Small intestine (tissue), 16 donors: ENCODE measurements around the gene TDO2. TPM values are rescaled to one million over a fixed set of nuclear protein-coding genes. Genes with fewer than 3 reads are reported as not detected.

Experiments used
- DNase-seq, 2 donors: peaks; one replicate each; pipeline versions ENCODE4 v3.0.0 to v3.0.0-alpha.2; 2013
- FAIRE-seq: peaks from 2 replicates; lab custom pipeline; 2012; peaks lifted over from hg19 to GRCh38; lab: Jason Lieb, UNC
- H3K27ac ChIP-seq, 3 donors: one replicate each; pipeline ENCODE4 v1.5.1; 2013; ENCODE audit warnings: low read length in 2 of 3, mild to moderate bottlenecking in 2 of 3, control low read depth in 1 of 3, inconsistent platforms in 1 of 3, low read depth in 1 of 3, moderate library complexity in 1 of 3
- H3K27me3 ChIP-seq, 3 donors: one replicate each; pipeline ENCODE4 v1.6.1; 2013; ENCODE audit warnings: low read length in 3 of 3, inconsistent platforms in 1 of 3; ENCODE audit not compliant: control insufficient read depth in 3 of 3, insufficient read depth in 3 of 3
- H3K36me3 ChIP-seq, 3 donors: one replicate each; pipeline ENCODE4 v1.6.1; 2013; ENCODE audit warnings: low read length in 3 of 3, inconsistent platforms in 1 of 3, low read depth in 1 of 3, mild to moderate bottlenecking in 1 of 3, moderate library complexity in 1 of 3; ENCODE audit not compliant: control insufficient read depth in 3 of 3, insufficient read depth in 2 of 3
- H3K4me1 ChIP-seq, 3 donors: one replicate each; pipeline ENCODE4 v1.6.1; 2013; ENCODE audit warnings: low read length in 2 of 3, inconsistent platforms in 1 of 3, low read depth in 1 of 3, mild to moderate bottlenecking in 1 of 3, moderate library complexity in 1 of 3; ENCODE audit not compliant: control insufficient read depth in 3 of 3, insufficient read depth in 2 of 3
- H3K4me3 ChIP-seq, 3 donors: one replicate each; pipeline ENCODE4 v1.5.1; 2013; ENCODE audit warnings: low read length in 3 of 3, control low read depth in 1 of 3, inconsistent platforms in 1 of 3, low read depth in 1 of 3, mild to moderate bottlenecking in 1 of 3, moderate library complexity in 1 of 3
- H3K9me3 ChIP-seq, 2 donors: one replicate each; pipeline ENCODE4 v1.6.1; 2013; ENCODE audit warnings: low read depth in 1 of 2, low read length in 1 of 2; ENCODE audit not compliant: control insufficient read depth in 2 of 2, insufficient read depth in 1 of 2
- WGBS, 3 donors: extraction: QIAGEN DNeasy Blood & Tissue Kit; methylation state at CpG; one replicate each; pipeline ENCODE4 v1.1.7; 2013; 5-methylcytosine and 5-hydroxymethylcytosine counted together
- long read RNA-seq, 10 donors: transcript quantifications; one replicate each; lab custom pipeline, GENCODE V29; 2026
- polyA plus RNA-seq, 4 donors: library from polyadenylated mRNA; stranded (reverse) in 3 of 4; unstranded in 1 of 4; fragments of 200-250 nt in 3 of 4; fragments of 120-200 nt in 1 of 4; gene quantifications; one replicate each; pipeline versions ENCODE4 v1.2.1 to v1.2.3, GENCODE V29; 2013
- donor health status: healthy with polysubstance abuse.
- donor health status: control.
- donor health status: control.
- donor health status: Bipolar disorder and iron deficiency.
- donor health status: healthy.

Gene TDO2
- 10 to 100 TPM in 1 of 4 donors, 1 to 10 TPM in 2, under 1 TPM in 1; 0.75 to 22.3 (median 2.2) TPM for polyA plus RNA-seq
- long read RNA-seq, donor 1, transcript TDO2-208 (12 exons, 1,701 nt) = major isoform, 6 of 35 reads
- long read RNA-seq, donor 1, transcript TDO2-205 (3 exons, 935 nt) = minor isoform, 5 of 35 reads
- long read RNA-seq, donor 1, partial matches to known transcripts = 24 of 35 reads
- long read RNA-seq, donor 1, other reads (novel, unspliced or antisense) = 0 of 35 reads
- long read RNA-seq, donor 2, partial matches to known transcripts = 0 of 4 reads
- long read RNA-seq, donor 2, other reads (novel, unspliced or antisense) = 0 of 4 reads
- long read RNA-seq, donor 3, partial matches to known transcripts = 0 of 1 reads
- long read RNA-seq, donor 3, other reads (novel, unspliced or antisense) = 0 of 1 reads
- long read RNA-seq, donor 4 = 0 reads
- long read RNA-seq, donor 5, partial matches to known transcripts = 0 of 2 reads
- long read RNA-seq, donor 5, other reads (novel, unspliced or antisense) = 0 of 2 reads
- long read RNA-seq, donor 6 = 0 reads
- long read RNA-seq, donor 7 = 0 reads
- long read RNA-seq, donor 8 = 0 reads
- long read RNA-seq, donor 9, partial matches to known transcripts = 0 of 1 reads
- long read RNA-seq, donor 9, other reads (novel, unspliced or antisense) = 0 of 1 reads
- long read RNA-seq, donor 10, partial matches to known transcripts = 0 of 2 reads
- long read RNA-seq, donor 10, other reads (novel, unspliced or antisense) = 0 of 2 reads

GRCh38 chr4:155903453-155903852 lies at the start of gene TDO2:
Gene TDO2, plus strand, starts transcription at chr4:155903696. Its CDS starts 63 bp downstream, at chr4:155903759.
- FAIRE-seq (no peak), DNase-seq (no peak)
- Histone ChIP-seq H3K27ac (no peak within 1 kb of the TSS), H3K4me1 (peaks cover 0 to 19% (median 4%) of the 10 kb centered on the region in 3 donors), H3K4me3 (no peak within 1 kb of the TSS), H3K9me3 (peaks cover 0 to under 1% of the 10 kb centered on the region in 2 donors), H3K36me3 (no peaks in the 10 kb centered on the region), H3K27me3 (no peaks in the 10 kb centered on the region)
- 17 to 57% (median 35%) methylated on average over 1 of the region's 1 CpG for WGBS, 3 donors

DNA sequence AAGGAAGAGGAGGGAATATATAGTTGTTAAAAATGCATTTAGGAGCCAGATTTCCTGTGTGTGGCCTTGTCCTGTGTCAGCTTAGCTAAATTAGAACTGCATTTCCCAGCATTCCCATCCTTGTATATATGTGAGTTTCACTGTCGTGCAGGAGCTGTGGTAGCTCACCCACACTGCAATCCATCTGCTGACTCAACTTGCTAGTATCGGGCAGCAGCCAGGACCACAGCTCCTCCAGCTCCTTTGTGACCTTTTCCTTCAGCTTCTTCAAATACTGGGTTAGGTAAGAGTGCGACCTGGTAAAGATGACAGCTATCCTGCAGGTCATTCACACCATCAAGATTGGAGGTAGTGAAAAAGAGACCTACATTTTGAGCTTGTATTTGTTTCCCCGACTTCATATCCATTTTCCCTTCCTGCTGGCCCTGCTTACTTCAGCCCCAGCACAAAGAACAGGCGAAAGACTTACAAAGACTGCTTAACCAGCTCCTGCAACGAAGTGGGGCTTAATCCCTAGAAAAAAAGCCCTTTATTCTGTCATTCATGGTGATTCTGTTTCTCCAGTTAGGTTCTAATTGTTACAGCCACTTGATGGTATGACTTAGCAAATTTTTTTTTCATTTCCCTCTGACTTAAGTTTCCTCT lies 48.8 kb upstream of the TDO2 start:
- DNase-seq (no peak), FAIRE-seq (no peak)
- no peaks in the 10 kb centered on the region for H3K36me3 ChIP-seq
- H3K27me3 ChIP-seq = no peaks in the 10 kb centered on the region
- H3K4me3 ChIP-seq = no peak overlapping the region
- WGBS, 3 donors = 67 to 73% (median 70%) methylated on average over 6 of the region's 6 CpGs
- no peak overlapping the region for H3K27ac ChIP-seq
- H3K9me3 ChIP-seq = no peaks in the 10 kb centered on the region
- H3K4me1 ChIP-seq = no peaks in the 10 kb centered on the region

GRCh38 chr4:155855897-155856296 lies 47.6 kb upstream of the TDO2 start:
- 66 to 82% (median 70%) methylated on average over 2 of the region's 2 CpGs for WGBS, 3 donors
- Histone ChIP-seq H3K27ac (no peak overlapping the region), H3K4me3 (no peak overlapping the region), H3K27me3 (no peaks in the 10 kb centered on the region), H3K36me3 (no peaks in the 10 kb centered on the region), H3K4me1 (no peaks in the 10 kb centered on the region), H3K9me3 (no peaks in the 10 kb centered on the region)
- FAIRE-seq (no peak), DNase-seq (no peak)

- FAIRE-seq (no peak), DNase-seq (no peak)
- H3K36me3 ChIP-seq = no peaks in the 10 kb centered on the region
- WGBS, 3 donors = 4 to 47% (median 8%) methylated on average over 1 of the region's 1 CpG
- no peaks in the 10 kb centered on the region for H3K27me3 ChIP-seq
- no peak within 1 kb of the TSS for H3K4me3 ChIP-seq
- H3K9me3 ChIP-seq = peaks cover 0 to 7% of the 10 kb centered on the region in 2 donors
- no peak within 1 kb of the TSS for H3K27ac ChIP-seq
- no peaks in the 10 kb centered on the region for H3K4me1 ChIP-seq
These were observed 37.3 kb upstream of the TDO2 start, which contains the start of gene ASIC5 for GRCh38 chr4:155866177-155866576. Gene ASIC5, minus strand, starts transcription at chr4:155866277. Its CDS starts 51 bp downstream, at chr4:155866226.

DNA sequence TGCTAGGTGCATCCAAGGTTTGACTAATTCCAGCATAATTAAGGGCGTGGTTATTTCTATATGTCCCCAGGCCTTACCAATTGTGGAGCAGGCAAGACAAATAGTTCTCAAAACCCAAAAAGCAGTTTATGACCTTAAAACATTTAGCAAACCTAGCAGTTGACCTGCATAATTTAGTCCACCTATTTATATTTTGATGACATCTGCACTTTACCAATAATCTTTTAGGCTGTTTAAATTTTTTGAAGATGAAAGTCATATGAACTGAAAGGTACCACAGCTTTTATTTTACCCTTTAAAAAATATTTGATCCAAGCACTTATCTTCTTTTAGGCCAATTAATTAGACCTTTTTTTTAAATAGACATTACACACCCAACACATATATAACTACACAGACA lies 27.6 kb upstream of the TDO2 start:
- H3K27me3 ChIP-seq = no peaks in the 10 kb centered on the region
- peaks cover 0 to 26% of the 10 kb centered on the region in 2 donors for H3K9me3 ChIP-seq
- FAIRE-seq (no peak), DNase-seq (no peak)
- no peaks in the 10 kb centered on the region for H3K36me3 ChIP-seq
- H3K4me3 ChIP-seq = no peak overlapping the region
- H3K4me1 ChIP-seq = no peaks in the 10 kb centered on the region
- WGBS, 3 donors = 78 to 83% (median 79%) methylated on average over 1 of the region's 1 CpG
- no peak overlapping the region for H3K27ac ChIP-seq

DNA sequence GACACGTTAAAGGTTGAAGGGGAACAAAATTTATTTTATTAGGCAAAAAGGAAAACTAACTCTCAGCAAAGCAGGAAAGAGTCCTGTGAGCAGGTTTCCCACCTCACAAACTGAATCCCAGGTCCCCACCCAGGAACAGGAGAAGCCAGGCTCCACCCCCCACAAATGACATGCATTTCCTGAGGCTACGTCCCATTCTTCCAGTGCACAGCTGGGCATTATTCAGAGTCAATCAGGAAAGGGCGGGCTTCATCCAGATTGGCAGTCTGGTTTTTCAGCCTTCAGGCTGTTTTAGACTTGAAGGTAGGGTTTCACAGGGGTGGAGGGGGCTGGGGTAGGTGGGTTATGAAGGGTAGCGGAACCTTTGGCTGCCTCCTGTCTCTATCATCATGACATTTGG lies 25.5 kb upstream of the TDO2 start:
- H3K4me1 ChIP-seq = no peaks in the 10 kb centered on the region
- no peak for FAIRE-seq
- WGBS, 3 donors = 86 to 91% (median 86%) methylated on average over 4 of the region's 4 CpGs

DNA sequence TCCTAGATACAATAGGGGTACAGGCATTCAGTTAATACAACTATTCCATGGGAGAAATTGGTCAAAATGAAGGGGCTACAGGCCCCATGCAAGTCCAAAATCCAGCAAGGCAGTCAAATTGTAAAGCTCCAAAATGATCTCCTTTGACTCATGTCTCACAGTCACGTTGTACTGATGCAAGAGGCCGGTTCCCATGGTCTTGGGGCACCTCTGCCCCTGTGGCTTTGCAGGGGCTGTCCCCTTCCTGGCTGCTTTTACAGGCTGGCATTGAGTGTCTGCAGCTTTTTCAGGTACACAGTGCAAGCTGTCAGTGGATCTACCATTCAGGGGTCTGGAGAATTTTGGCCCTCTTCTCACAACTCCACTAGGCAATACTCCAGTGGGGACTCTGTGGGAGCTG lies 24.9 kb upstream of the TDO2 start:
- Histone ChIP-seq H3K4me3 (no peak overlapping the region), H3K27me3 (no peaks in the 10 kb centered on the region), H3K4me1 (no peaks in the 10 kb centered on the region), H3K27ac (no peak overlapping the region), H3K36me3 (no peaks in the 10 kb centered on the region), H3K9me3 (peaks cover 0 to 22% of the 10 kb centered on the region in 2 donors)
- 27 to 34% (median 28%) methylated on average over 2 of the region's 2 CpGs for WGBS, 3 donors
- no peak for FAIRE-seq
- peak in 1 of 2 donors; percentile 21 for DNase-seq

More for the DNA sequence above, 25.5 kb upstream of the TDO2 start:
- H3K27ac ChIP-seq = no peak overlapping the region
- H3K27me3 ChIP-seq = no peaks in the 10 kb centered on the region
- H3K36me3 ChIP-seq = no peaks in the 10 kb centered on the region
- no peak for DNase-seq
- H3K9me3 ChIP-seq = peaks cover 0 to 26% of the 10 kb centered on the region in 2 donors
- H3K4me3 ChIP-seq = no peak overlapping the region

GRCh38 chr4:155879767-155880166 lies 23.7 kb upstream of the TDO2 start:
- Histone ChIP-seq H3K27me3 (no peaks in the 10 kb centered on the region), H3K27ac (no peak overlapping the region), H3K4me1 (no peaks in the 10 kb centered on the region), H3K36me3 (no peaks in the 10 kb centered on the region), H3K4me3 (no peak overlapping the region), H3K9me3 (peaks cover 0 to 22% of the 10 kb centered on the region in 2 donors)
- FAIRE-seq (no peak), DNase-seq (no peak)
